ENCODE data around the gene SLC47A2. TPM values are rescaled to one million over a fixed set of nuclear protein-coding genes. Genes with fewer than 3 reads are reported as not detected.

SLC47A2 gene
- not detected for polyA plus RNA-seq (2012; ENCODE audit: insufficient read length, low read depth)

GRCh38 chr17:19716108-19717030 is at the start of gene SLC47A2:
Gene SLC47A2, minus strand, starts transcription at chr17:19716584. Its CDS starts 29 bp downstream, at chr17:19716555.
- TF ChIP-seq REST (IDR thresholded peaks at IDR 0.05; ENCODE audit: insufficient read depth in 1 of 2, low read depth in 2 of 2, low read length in 2 of 2) = no peak
- TF ChIP-seq TAF1 (IDR thresholded peaks at IDR 0.05; ENCODE audit: borderline replicate concordance, insufficient read depth, low read length) = no peak
- no peak for TF ChIP-seq POLR2AphosphoS5 (IDR thresholded peaks at IDR 0.05; ENCODE audit: low read depth, low read length)
- no peak for TF ChIP-seq SIN3A (IDR thresholded peaks at IDR 0.05; ENCODE audit: borderline replicate concordance, insufficient read depth, low read length)
- TF ChIP-seq FOXP2 (optimal IDR thresholded peaks at IDR 0.05; ENCODE audit: borderline replicate concordance, extremely low read depth, extremely low read length, insufficient read depth) = no peak

- TF ChIP-seq FOXP2 (optimal IDR thresholded peaks at IDR 0.05; ENCODE audit: borderline replicate concordance, extremely low read depth, extremely low read length, insufficient read depth) (no peak), SIN3A (IDR thresholded peaks at IDR 0.05; ENCODE audit: borderline replicate concordance, insufficient read depth, low read length) (no peak), POLR2AphosphoS5 (IDR thresholded peaks at IDR 0.05; ENCODE audit: low read depth, low read length) (no peak), TAF1 (IDR thresholded peaks at IDR 0.05; ENCODE audit: borderline replicate concordance, insufficient read depth, low read length) (no peak), REST (IDR thresholded peaks at IDR 0.05; ENCODE audit: insufficient read depth in 1 of 2, low read depth in 2 of 2, low read length in 2 of 2) (no peak)
These were observed 49.6 kb upstream of the SLC47A2 start for GRCh38 chr17:19766016-19766415.

- no peak for TF ChIP-seq TAF1 (IDR thresholded peaks at IDR 0.05; ENCODE audit: borderline replicate concordance, insufficient read depth, low read length)
These were observed 47.0 kb upstream of the SLC47A2 start for GRCh38 chr17:19763416-19763815.

- TF ChIP-seq REST (IDR thresholded peaks at IDR 0.05; ENCODE audit: insufficient read depth in 1 of 2, low read depth in 2 of 2, low read length in 2 of 2) = no peak
- TF ChIP-seq FOXP2 (optimal IDR thresholded peaks at IDR 0.05; ENCODE audit: borderline replicate concordance, extremely low read depth, extremely low read length, insufficient read depth) = no peak
- TF ChIP-seq SIN3A (IDR thresholded peaks at IDR 0.05; ENCODE audit: borderline replicate concordance, insufficient read depth, low read length) = no peak
- no peak for TF ChIP-seq TAF1 (IDR thresholded peaks at IDR 0.05; ENCODE audit: borderline replicate concordance, insufficient read depth, low read length)
- TF ChIP-seq POLR2AphosphoS5 (IDR thresholded peaks at IDR 0.05; ENCODE audit: low read depth, low read length) = no peak
These were observed 46.2 kb upstream of the SLC47A2 start for GRCh38 chr17:19762515-19762961.

GRCh38 chr17:19760746-19761145 is 44.4 kb upstream of the SLC47A2 start:
- TF ChIP-seq TAF1 (IDR thresholded peaks at IDR 0.05; ENCODE audit: borderline replicate concordance, insufficient read depth, low read length) (no peak), SIN3A (IDR thresholded peaks at IDR 0.05; ENCODE audit: borderline replicate concordance, insufficient read depth, low read length) (no peak), POLR2AphosphoS5 (IDR thresholded peaks at IDR 0.05; ENCODE audit: low read depth, low read length) (no peak), REST (IDR thresholded peaks at IDR 0.05; ENCODE audit: insufficient read depth in 1 of 2, low read depth in 2 of 2, low read length in 2 of 2) (no peak), FOXP2 (optimal IDR thresholded peaks at IDR 0.05; ENCODE audit: borderline replicate concordance, extremely low read depth, extremely low read length, insufficient read depth) (no peak)

Measured in PFSK-1 (cell line).